Gastroesophageal sphincter (tissue), 3 donors: Measurements from ENCODE around the gene FZD7.

Source experiments
- CTCF ChIP-seq, 4 experiments: fragments of 200-600 bp in 2 of 4; fragments of 450-650 bp in 2 of 4; sonication (generic) in 1 of 4; IDR thresholded peaks; one replicate each; pipeline ENCODE4 v1.5.1; 2017 to 2019; ENCODE audit warnings: antibody characterized with exemption in 4 of 4, mild to moderate bottlenecking in 2 of 4, moderate library complexity in 2 of 4
- POLR2AphosphoS5 ChIP-seq: sonication (generic); formaldehyde crosslinking; IDR thresholded peaks from one replicate; pipeline ENCODE4 v1.6.1; 2017; ENCODE audit warnings: antibody characterized with exemption

- TF ChIP-seq CTCF (IDR thresholded peaks at IDR 0.05) (no peak), POLR2AphosphoS5 (no peak)
These were observed 38.6 kb downstream of the FZD7 start for GRCh38 chr2:202072226-202072625.
